PC-9 (cell line): ENCODE measurements around the gene CCDC137. TPM values are rescaled to one million over a fixed set of nuclear protein-coding genes. Genes with fewer than 3 reads are reported as not detected.

ENCODE experiments used
- BruUV-seq: library from RNA; stranded (reverse); fragments of 400-500 nt; replicated peaks from 2 replicates; lab custom pipeline; 2021; lab: Mats Ljungman, UMichigan
- CTCF ChIA-PET: fragments of 300-600 bp; sonication (Branson Sonifier 250); formaldehyde crosslinking; loops from one replicate; lab custom pipeline; 2022; ENCODE audit warnings: antibody characterized with exemption; lab: Charles Lee
- POLR2A ChIA-PET: fragments of 300-600 bp; sonication (Branson Sonifier 250); formaldehyde crosslinking; loops from one replicate; lab custom pipeline; 2022; ENCODE audit warnings: antibody characterized with exemption; ENCODE audit not compliant: unreplicated experiment; lab: Charles Lee
- DNase-seq, 2 experiments: peaks; one replicate each; pipeline versions ENCODE4 v3.0.0 to v3.0.0-alpha.2; 2015 to 2022; ENCODE audit warnings: mixed read lengths in 1 of 2
- H2AFZ ChIP-seq: fragments of 200-600 bp; sonication (generic); 2 replicates; pipeline ENCODE4 v1.8.1; 2017; ENCODE audit warnings: antibody characterized with exemption
- H3F3A ChIP-seq: fragments of 200-600 bp; sonication (generic); 2 replicates; pipeline ENCODE4 v1.8.1; 2017; ENCODE audit warnings: antibody characterized with exemption, mild to moderate bottlenecking, low read depth; ENCODE audit not compliant: insufficient read depth
- H3K27ac ChIP-seq: fragments of 200-600 bp; sonication (generic); 2 replicates; pipeline ENCODE4 v1.6.1; 2016; ENCODE audit warnings: mixed run types
- H3K27me3 ChIP-seq: fragments of 200-600 bp; sonication (generic); 2 replicates; pipeline ENCODE4 v1.6.1; 2016; ENCODE audit warnings: low read depth, mixed run types; ENCODE audit not compliant: insufficient read depth
- H3K36me3 ChIP-seq: fragments of 200-600 bp; sonication (generic); 2 replicates; pipeline ENCODE4 v1.6.1; 2016; ENCODE audit warnings: low read depth, mixed run types
- H3K4me1 ChIP-seq: fragments of 200-600 bp; sonication (generic); replicated peaks from 2 replicates; pipeline ENCODE4 v1.6.1; 2016; ENCODE audit warnings: mixed run types; ENCODE audit not compliant: insufficient read depth
- H3K4me2 ChIP-seq: fragments of 200-600 bp; sonication (generic); 2 replicates; pipeline ENCODE4 v1.6.1; 2017; ENCODE audit warnings: mixed run types
- H3K4me3 ChIP-seq: fragments of 200-600 bp; sonication (generic); 2 replicates; pipeline ENCODE4 v1.6.1; 2016; ENCODE audit warnings: mixed run types
- H3K79me2 ChIP-seq: fragments of 200-600 bp; sonication (generic); 2 replicates; pipeline ENCODE4 v1.6.1; 2017; ENCODE audit warnings: low read depth, mixed run types
- H3K9me2 ChIP-seq: fragments of 200-600 bp; sonication (generic); 2 replicates; pipeline ENCODE4 v1.8.1; 2017; ENCODE audit warnings: mild to moderate bottlenecking; ENCODE audit not compliant: insufficient read depth
- H3K9me3 ChIP-seq: fragments of 200-600 bp; sonication (generic); 2 replicates; pipeline ENCODE4 v1.8.1; 2016; ENCODE audit warnings: low read depth; ENCODE audit not compliant: insufficient read depth
- H4K20me1 ChIP-seq: fragments of 200-600 bp; sonication (generic); 2 replicates; pipeline ENCODE4 v1.8.1; 2017; ENCODE audit not compliant: insufficient read depth
- CTCF ChIP-seq: fragments of 200-600 bp; sonication (generic); conservative IDR thresholded peaks from 2 replicates; pipeline ENCODE4 v1.6.1; 2017; ENCODE audit warnings: mixed run types, antibody characterized with exemption, mild to moderate bottlenecking, moderate library complexity
- EZH2 ChIP-seq: fragments of 200-600 bp; sonication (generic); IDR thresholded peaks from 2 replicates; pipeline ENCODE4 v1.8.0; 2017; ENCODE audit warnings: antibody characterized with exemption, low read depth
- intact Hi-C: fragments of 100-400 bp; cut with micrococcal nuclease; formaldehyde crosslinking; loops from one replicate; pipeline ENCODE4 v1.10.0; 2022; ENCODE audit not compliant: unreplicated experiment
- total RNA-seq: library from RNA; stranded (reverse); gene quantifications from 2 replicates; pipeline ENCODE4 v1.2.3, GENCODE V29; 2021

The CCDC137 gene
- total RNA-seq, 1 experiment from 2014 or later, result 29.3 TPM

GRCh38 chr17:81667754-81668153 is 1.2 kb downstream of the CCDC137 start:
- H2AFZ ChIP-seq, result no peak overlapping the region
- no TSS peak for BruUV-seq
- ChIA-PET CTCF (no interaction called here), POLR2A (interaction anchor here (0.7 kb wide), 2 partner anchors 91 to 245 kb away, joined by 8 to 14 read pairs; no protein-coding TSS in a partner anchor)
- no peaks in the 10 kb centered on the region for H3K27me3 ChIP-seq
- TF ChIP-seq CTCF, result no peak
- no peak for TF ChIP-seq EZH2
- H3K9me3 ChIP-seq, result no peaks in the 10 kb centered on the region
- peaks cover 10% of the 10 kb centered on the region for H3K4me1 ChIP-seq
- peak overlapping the region; percentile 86; the same call in 1 of the 2 replicates for H3K4me3 ChIP-seq
- H3K79me2 ChIP-seq, result peaks cover 42% of the 10 kb centered on the region
- H4K20me1 ChIP-seq, result no peaks in the 10 kb centered on the region
- DNase-seq, result no peak
- intact Hi-C loops, result no loop called here
- H3K27ac ChIP-seq, result no peak overlapping the region
- no peaks in the 10 kb centered on the region for H3K36me3 ChIP-seq
- no peaks in the 10 kb centered on the region for H3K9me2 ChIP-seq
- peaks cover 10% of the 10 kb centered on the region; the same call in 1 of the 2 replicates for H3F3A ChIP-seq
- peak overlapping the region; percentile 75 for H3K4me2 ChIP-seq

- no peaks in the 10 kb centered on the region for H3K27me3 ChIP-seq
Observed at GRCh38 chr17:81672504-81672903, 6.0 kb downstream of the CCDC137 start.

GRCh38 chr17:81672954-81673353 is 6.4 kb downstream of the CCDC137 start:
- no TSS peak for BruUV-seq
- peaks cover 14% of the 10 kb centered on the region for H3K79me2 ChIP-seq
- DNase-seq, result no peak
- no peak overlapping the region for H3K4me3 ChIP-seq
- H3K36me3 ChIP-seq, result no peaks in the 10 kb centered on the region
- intact Hi-C loops, result no loop called here
- POLR2A ChIA-PET, result interaction anchor here (0.7 kb wide), 1 partner anchor 155 kb away, joined by 4 read pairs; no protein-coding TSS in a partner anchor
- TF ChIP-seq CTCF (no peak), EZH2 (no peak)
- no peak overlapping the region for H3K27ac ChIP-seq
- peaks cover 12% of the 10 kb centered on the region; the same call in 1 of the 2 replicates for H3F3A ChIP-seq
- no peaks in the 10 kb centered on the region for H3K27me3 ChIP-seq
- H3K9me2 ChIP-seq, result no peaks in the 10 kb centered on the region
- no peaks in the 10 kb centered on the region for H4K20me1 ChIP-seq
- CTCF ChIA-PET, result no interaction called here
- H3K4me2 ChIP-seq, result no peak overlapping the region
- no peaks in the 10 kb centered on the region for H3K4me1 ChIP-seq
- H3K9me3 ChIP-seq, result no peaks in the 10 kb centered on the region
- H2AFZ ChIP-seq, result no peak overlapping the region

More at GRCh38 chr17:81672504-81672903, 6.0 kb downstream of the CCDC137 start:
- Histone ChIP-seq H3K4me2 (no peak overlapping the region), H3K4me3 (no peak overlapping the region), H3K36me3 (no peaks in the 10 kb centered on the region), H3K4me1 (no peaks in the 10 kb centered on the region), H4K20me1 (no peaks in the 10 kb centered on the region), H3K79me2 (peaks cover 18% of the 10 kb centered on the region), H3F3A (peaks cover 12% of the 10 kb centered on the region; the same call in 1 of the 2 replicates), H3K9me3 (no peaks in the 10 kb centered on the region), H2AFZ (no peak overlapping the region), H3K27ac (no peak overlapping the region), H3K9me2 (no peaks in the 10 kb centered on the region)
- POLR2A ChIA-PET, result interaction anchor here (0.7 kb wide), 1 partner anchor 155 kb away, joined by 4 read pairs; no protein-coding TSS in a partner anchor
- CTCF ChIA-PET, result no interaction called here
- no TSS peak for BruUV-seq
- DNase-seq, result no peak
- TF ChIP-seq CTCF, result no peak
- TF ChIP-seq EZH2, result no peak
- intact Hi-C loops, result no loop called here
